ENCODE measurements around the gene CDK15.
"Not testable (repeated sequence)": the region's sequence is repeated elsewhere in the genome, so short reads cannot be mapped to it uniquely, and the experiment has no call there.

CDK15 gene

DNA sequence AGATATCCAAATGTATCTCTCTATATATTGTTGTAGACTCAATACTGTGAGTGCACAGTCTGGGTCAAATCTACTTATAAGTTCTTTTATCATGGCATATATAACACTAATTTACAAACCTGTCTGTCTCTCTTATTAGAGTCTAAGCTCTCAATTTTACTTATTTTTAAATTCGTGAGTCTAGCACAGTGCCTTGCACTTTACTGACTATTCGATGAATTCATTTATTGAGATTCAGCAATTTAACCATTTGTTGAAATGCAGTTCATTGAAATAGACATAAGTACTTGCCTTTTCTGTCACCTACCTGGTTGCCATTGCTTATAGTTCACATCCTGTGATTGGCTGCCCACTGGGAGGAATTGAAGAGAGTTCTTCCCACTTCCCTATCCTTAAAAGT is 15.3 kb upstream of the CDK15 start:
- DNase-seq, result no peak

DNA sequence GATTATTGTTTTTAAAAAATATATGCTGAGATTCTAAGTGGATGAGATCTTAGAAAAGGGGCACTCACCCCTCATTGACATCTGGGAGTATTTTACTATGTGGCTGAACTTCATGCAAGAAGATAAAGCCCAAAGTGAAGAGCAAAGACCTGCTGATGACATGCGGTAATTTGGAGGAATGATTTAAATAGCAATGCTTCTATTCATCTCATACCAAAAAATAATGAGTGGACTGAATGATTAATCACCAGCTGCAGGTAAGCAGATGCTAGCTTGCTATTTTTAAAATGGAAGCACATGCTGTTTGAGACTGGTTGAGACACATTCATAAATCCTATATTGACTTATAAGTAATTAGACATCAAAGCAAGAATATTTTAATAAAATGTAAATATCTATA is 12.7 kb upstream of the CDK15 start:
- no peak for DNase-seq

DNA sequence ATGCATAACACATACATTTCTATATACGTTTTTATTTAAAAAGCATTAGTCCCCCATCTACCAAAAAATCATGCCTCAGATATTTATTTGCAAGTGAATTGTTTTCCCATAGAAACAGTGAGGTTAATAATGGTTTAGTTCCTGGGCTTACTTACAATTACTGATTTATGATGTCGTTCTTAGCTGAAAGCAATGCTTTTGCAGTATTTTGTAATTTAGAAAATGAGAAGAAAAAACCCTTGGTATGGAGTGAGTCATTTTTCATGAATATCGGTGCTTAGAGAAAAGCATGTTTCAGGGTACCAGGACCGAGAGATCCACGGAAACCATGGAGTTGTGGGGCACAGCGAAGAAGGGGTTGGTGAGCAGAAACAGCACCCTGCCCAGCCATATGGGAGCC is 12.0 kb upstream of the CDK15 start:
- DNase-seq, result no peak

DNA sequence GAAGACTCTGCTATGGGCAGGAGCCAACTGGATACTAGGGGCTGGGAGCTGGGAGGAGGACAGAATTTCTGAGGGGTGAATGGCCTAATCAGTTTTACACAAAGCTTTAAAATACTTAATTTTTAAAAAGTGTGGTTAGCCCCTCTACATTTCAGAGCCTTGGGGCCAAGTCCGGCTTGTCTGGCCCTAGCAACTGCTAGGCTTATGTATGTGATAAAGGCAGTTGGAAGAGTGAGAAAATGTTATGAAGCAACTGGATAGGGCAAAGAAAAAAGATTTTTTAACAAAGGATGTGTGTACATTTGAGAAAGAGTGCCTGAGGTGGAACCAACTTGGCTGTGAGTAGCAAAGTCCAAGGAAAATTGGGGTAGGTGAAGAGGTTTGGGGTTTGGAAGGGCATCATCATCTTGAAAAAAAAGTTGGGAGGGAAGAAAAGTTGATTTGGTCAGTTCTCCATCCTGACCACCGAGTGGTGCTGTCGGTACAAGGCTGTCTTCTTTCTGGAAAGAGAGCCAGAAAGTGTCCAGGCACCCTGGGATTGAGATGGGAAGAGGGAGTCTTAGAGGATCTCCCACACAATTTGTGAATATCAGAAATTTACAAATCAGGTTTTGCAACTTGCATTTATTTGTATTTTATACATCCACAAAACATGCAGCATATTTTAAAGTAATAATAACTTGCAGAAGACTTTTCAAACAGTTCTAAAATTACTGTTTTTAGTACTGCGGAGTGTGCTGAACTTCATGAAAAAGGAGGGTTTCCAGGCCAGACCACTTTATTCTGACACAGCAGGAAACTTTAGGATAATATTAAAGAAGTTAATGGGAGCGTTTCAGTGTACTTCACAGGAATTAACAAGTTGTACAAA is 10.5 kb upstream of the CDK15 start:
- DNase-seq, result no peak

DNA sequence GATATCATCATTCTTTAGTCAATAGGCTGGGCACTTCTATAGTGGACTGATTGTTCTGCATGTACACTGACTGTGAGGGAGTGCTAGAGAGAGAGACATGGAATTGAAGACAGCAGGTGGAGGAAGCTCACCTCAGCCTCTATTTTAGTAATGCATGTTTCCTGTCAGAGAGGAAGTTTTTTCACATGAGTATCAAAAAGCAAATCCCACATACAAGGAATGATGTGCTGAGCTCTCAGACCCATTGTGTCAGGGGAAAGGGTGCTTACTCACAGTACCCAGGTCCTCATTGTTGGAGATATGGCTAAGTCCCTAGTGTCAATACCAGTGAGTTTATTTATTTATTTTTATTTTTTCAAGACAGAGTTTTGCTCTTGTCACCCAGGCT is 9.9 kb upstream of the CDK15 start:
- no peak for DNase-seq

DNA sequence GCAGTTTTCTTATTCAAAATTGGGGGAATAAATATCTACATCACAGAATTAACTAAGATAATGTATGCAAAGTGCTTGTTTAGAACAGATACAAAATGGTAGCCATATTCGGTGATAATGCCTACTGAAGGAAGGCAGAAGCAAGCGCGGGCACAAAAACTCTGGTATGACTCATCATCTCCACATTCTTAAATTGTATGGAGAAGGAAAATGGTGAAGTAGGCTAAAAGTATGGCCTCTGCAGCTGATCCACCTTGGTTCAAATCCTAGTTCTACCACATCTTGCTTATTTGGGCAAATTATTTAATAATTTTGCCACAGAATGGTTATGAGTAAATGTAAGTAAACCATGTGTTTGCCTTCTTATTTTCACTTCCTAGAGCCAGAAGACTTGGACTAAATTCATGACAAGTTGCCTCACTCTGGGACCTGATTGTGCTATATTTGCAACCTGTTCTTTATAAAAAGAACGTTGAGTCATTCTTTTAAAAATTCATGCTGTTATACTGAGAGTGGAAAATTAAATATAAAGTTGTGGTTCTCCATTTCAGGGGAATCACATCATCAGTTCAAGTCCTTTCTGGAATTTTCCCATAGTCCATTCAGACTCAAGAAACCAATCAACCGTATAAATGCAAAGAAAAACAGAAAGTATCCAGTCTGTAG is 9.0 kb upstream of the CDK15 start:
- DNase-seq, result no peak

DNA sequence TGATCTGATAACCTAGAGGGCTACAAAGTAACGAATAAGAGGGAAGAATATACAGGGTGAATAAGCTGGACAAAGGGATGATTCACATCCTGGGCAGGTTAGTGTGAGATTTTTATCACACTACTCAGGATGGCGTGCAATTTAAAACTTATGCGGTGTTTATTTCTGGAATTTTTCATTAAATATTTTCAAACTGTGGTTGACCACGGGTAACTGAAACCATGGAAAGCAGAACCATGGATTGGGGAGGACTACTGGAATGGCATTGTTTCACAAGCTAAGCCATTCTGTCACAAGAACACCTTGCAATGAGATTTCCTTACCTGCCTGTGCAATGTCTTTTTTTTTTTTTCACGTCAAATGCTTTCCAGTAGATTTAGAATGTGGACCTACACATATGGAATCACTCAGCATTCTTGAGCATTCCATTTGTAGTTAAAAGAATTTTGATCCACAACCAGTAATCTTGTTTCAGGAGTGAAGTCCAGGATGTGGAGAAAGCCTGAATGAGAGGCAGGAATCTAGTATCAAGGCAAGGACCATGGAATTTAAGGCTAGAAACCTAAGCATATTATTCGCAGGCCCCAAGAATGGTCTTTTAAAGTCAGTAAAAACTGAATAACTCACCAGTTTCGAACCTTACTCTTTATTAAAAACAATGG is 8.0 kb upstream of the CDK15 start:
- no peak for DNase-seq

DNA sequence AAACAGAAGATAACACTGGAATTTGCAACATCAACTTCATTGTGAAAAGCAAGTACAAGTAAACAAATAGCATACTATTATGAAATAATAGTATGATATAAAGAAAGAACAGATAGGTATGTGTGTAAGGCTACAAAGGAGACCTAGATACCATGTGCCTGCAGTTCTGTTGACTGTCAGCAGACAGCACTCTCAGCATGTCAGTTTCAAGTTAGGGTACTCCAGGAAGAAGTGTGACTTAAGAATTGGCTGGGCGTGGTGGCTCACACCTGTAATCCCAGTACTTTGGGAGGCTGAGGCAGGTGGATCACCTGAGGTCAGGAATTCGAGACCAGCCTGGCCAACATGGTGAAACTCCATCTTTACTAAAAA is 7.4 kb upstream of the CDK15 start:
- DNase-seq, result not testable (repeated sequence)

DNA sequence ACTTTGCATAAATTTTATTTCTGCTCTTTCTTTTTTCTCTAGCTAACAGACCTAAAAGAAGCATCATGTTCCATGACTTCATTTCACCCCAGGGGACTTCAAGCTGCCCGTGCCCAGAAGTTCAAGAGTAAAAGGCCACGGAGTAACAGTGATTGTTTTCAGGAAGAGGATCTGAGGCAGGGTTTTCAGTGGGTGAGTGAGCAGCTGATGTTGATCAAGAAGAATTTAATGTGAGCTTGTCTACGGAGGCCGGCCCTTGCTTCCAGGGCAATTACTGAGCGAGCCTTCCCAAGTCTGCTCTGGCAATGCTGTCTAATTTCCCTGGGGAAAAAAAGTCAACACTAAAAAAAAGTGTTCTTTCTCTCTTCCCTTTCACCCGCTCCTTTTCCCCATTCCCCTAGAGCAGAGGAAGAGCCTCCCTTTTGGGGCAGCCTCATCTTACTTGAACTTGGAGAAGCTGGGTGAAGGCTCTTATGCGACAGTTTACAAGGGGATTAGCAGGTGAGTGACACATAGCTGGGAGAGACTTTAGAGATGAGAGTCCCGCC is 1.2 kb downstream of the CDK15 start:
- DNase-seq, result no peak

DNA sequence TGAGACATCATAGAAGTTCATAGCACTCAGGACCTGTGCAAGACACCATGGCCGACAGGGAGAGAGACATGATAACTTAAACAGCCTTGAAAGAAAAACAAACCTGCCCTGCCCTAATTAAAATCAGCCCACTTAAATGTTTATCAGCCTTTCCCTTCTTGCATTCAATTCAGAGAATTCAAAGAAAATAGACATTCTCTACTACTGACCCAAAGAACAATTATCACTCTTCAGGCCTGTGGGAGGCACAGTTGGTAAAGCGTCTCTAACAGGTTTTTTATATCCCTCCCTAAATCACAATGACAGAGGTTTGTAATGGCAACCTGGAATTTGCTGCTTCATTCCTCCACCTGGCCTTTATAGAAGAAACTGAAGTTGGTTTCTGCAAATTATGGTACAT is 1.7 kb downstream of the CDK15 start:
- DNase-seq, result no peak

DNA sequence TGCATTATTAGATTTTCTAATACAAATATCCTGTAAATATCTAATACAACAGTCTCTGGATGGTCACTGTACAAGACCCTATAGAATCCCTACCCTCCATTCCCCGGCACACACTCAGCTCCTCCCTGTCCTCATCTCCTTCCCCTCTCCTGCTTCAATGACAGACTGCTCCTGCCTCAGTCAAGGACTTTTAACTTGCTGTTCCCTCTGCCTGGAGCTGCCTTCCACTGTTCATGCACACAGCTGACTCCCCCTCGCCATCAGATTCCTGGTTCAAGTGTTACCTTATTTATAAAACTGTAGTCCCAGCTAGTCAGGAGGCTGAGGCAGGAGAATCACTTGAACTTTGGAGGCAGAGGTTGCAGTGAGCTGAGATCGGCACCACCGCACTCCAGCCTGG is 3.3 kb downstream of the CDK15 start:
- DNase-seq, result no peak

DNA sequence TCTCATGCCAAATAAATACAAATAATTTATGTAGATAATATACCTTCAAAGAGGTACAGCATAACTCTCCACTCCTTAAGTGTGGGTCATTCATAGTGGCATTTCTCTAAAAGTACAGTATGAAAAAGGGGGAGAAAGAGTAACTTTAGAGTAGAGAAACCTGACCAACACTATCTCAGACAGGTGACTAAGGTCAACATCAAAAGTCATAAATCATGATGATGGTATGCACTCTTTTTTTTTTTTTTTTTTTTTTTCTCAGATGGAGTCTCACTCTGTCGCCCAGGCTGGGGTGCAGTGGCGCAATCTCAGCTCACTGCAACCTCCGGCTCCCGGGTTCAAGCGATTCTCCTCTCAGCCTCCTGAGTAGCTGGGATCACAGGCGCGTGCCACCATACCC is 4.3 kb downstream of the CDK15 start:
- DNase-seq, result not testable (repeated sequence)

DNA sequence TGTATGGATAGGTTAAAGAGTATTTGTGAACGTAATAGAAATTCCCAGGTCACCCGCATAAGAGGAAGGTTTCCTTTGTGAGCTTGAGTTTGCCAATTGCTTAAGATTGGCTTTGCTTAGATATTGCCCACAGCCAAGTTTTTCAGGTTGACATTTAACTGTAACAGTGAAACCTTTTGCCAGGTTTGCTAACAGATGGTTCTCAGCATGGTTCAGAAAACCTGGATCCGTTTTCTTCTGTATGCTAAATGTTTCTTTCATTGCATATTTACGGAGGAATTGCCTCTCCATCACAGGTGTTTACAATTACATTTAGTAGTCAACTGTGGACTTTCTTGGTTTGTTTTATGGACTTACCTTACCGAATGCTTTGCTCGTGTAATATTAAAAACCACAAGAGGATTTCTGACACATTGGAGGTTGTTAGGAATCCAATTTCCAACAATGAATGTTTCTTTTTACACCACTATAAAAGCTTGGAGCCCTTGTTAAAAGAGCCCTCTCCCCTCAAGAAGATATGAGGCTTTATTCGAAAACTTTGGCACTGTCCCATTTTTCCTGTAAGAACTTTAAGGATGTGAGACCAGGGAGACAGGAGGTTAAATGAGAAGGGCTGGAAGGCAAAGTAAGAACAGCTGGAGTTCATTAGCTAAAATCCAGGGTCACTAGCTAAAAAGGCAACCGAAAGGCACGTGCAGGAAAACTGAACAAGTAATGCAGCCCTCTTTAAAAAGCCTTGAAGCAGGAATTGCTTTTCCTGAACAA is 7.8 kb downstream of the CDK15 start:
- DNase-seq, result no peak

DNA sequence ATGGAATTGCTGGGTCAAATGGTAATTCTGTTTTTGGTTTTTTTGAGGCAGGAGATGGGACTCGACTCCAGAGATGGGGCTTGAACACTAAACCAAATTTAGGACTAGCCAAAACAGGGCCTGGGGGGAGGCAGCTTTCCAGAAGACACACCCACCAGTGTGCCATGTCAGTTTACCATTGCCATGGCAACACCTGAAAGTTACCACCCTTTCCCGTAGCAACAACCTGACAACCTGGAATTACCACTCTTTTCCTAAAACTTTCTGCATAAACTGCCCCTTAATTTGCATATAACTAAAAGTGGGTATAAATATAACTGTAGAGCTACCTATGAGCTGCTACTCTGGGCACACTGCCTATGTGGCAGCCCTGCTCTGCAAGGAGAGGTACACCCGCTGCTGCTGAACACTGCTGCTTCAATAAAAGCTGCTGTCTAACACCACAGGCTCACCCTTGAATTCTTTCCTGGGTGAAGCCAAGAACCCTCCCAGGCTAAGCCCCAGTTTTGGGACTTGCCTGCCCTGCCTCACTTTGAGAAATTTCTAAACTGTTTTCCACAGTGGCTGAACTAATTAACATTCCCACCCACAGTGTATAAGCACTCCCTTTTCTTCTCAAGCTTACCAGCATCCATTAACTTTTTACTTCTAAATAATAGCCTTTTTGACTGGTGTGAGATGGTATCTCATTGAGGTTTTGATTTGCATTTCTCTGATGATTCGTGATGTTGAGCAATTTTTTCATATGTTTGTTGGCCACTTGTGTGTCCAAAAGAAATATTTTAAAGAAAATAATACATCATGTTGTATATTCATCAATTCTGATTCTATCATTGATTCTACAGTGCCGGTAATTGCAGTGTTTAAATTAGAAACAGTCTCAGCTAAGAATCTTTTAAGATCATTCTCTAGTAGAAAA is 10.6 kb downstream of the CDK15 start:
- no peak for DNase-seq

DNA sequence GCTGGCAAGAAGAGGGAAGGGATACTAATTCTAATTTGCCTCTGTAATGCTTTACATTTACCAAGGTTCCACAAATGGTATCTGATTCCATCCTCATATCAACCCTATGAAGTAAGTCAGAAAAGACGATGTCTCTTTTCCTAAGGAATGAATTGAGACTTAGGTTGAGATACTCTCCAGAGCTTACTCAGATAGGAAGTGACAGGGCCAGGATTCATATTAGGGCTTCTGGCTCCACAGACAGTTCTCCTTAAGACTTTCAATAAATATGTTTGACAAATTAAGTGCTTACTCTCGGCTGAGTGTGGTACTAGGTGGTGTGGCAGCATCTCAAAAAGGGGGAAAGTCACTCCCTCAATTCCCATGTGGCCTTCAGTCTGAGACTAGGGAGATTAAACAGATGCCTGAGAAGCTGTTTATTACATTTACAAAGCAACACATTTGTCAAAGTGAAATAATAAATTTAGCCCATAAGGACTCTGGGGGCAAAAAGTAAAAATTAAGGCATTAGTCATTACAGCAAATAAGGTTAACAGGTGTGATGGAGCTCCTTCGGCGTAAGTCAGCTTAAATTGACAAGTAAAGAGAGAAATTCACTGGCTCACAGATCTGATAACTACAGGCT is 14.2 kb downstream of the CDK15 start:
- no peak for DNase-seq

DNA sequence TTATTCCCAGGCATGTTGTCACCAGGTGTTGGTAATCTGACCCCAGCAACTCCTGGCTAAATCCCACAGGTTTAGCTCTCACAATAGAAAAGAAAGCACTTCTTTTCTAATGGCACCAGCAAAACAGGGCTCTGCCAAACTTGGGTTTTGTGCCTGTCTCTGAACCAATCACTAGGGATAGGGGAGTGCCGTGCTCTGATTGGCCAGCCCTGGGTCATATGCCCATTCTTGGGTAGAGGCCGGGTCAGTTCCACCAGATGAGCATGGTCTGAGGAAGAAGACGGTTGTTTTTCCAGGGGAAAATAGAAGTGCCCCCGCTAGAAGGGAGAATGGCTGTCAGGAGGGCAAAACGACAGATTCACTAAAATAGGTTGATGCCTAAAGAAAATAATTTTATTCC is 14.7 kb downstream of the CDK15 start:
- no peak for DNase-seq

DNA sequence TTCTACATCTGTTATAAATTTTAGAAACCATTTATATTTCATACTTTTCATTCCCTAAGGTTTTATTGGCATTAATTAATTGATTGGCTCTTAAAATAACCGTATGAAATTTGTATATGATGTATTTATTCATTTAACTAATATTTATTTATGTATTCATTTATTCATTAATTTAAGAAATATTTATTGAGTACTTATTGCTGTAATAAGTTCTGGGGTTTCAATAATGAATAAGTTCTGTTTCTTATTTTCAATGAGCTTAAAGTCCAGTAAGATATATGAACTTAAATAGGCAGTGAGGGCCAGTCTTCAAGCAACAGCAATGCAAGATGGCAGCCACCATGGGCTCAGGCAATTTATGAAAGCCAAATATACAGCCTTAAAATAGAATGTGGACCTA is 17.9 kb downstream of the CDK15 start:
- DNase-seq, result no peak

DNA sequence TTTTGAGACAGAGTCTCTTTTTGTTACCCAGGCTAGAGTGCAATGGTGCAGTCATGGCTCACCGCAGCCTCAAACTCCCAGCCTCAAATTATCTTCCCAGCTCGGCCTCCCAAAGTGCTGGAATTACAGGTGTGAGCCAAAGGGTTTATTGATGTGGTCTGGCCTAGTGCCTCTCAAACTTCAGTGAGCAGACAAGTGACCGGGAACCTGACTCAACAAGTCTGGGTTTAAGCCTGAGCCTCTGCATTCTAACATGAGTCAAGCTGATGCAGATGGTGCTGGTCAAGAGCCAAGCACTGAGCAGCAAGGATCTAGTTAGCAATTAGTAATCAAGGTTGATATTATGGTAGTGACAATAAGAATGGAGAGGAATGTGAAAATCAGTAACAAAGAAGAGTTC is 21.3 kb downstream of the CDK15 start:
- no peak for DNase-seq

DNA sequence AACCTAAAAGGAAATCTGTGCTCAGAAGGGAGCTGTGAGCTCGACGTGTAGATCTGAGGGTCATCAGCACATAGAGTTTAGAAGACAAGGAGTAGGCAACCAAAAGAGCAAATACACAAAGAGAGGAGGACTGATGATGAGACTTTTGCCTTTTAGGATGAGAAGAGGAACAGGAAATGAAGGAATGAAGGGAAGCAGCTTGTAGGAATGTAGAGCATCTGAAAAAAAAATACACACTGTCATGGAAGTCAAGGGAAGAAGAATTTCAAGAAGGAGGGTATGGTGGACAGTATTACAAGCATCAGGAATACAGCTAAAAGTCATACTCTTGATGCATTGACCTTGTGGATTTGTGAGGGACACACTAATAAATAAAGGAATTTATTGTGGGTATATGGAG is 21.9 kb downstream of the CDK15 start:
- no peak for DNase-seq

DNA sequence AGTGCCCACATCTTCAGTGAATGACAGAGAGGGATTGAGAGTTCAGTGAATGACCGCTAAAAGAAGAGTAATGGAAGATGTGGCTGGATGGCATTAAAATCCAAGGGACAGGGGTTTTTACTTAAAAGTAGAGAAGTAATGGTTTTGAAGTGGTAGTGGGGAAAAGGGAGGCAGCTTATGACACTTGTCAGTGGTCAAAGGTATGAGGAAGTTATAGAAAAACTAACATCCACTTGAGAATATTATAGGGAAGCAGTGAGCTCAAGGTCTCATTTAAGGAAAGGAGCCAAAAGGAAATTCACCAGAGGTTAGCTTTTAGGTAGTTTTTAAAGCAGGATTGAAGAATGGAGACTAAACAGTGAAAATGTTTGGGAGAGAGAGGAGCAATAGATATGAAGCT is 24.3 kb downstream of the CDK15 start:
- DNase-seq, result no peak

DNA sequence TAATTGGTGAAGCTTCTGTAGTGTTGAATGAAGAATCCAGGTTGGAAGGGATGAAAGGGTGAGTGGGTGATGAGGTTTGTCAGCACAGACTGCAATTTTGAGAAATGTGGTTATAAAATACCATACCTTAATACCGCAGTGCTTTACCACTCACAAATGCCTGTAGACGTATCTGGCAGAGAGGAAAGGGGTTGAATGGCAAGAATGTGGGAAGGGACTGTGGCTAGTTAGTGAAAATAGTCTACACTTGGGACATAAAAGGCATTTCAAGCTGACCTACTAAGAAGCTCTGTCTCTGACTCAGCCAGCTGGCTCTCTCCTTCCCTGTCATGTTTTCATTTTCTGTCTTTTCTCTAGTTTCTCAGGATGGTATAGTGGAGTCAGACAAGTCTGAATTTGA is 25.1 kb downstream of the CDK15 start:
- DNase-seq, result no peak

DNA sequence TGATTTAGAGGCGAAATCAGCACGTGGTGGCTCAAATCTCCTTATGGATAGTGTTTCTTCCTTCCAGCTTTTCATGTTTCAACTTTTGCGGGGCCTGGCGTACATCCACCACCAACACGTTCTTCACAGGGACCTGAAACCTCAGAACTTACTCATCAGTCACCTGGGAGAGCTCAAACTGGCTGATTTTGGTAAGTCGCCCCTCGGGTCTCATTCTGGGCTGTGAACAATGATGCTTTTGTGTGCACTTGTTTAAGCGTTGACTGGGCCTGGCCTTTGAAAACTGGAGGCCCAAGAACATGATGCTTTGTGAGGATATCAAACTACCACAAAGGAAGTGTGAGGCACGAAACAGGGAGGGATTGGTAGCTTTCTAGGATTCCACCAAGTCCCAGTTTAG is 27.4 kb downstream of the CDK15 start:
- DNase-seq, result no peak

Data from NCI-H1694 (cell line).